Activated CD4-positive, alpha-beta T cell treated with anti-CD3 and anti-CD28 coated beads, Interleukin-2, Interleukin-4, amounts not matched to agents 100 ng/mL and 50 ng/mL, durations not matched to agents 16 hours and 8 hours (primary cell): ENCODE data around the gene ZSCAN20.
"Not testable (repeated sequence)": the region's sequence is repeated elsewhere in the genome, so short reads cannot be mapped to it uniquely, and the experiment has no call there.

ENCODE experiments used
- DNase-seq: peaks from one replicate; pipeline ENCODE4 v3.0.0-alpha.2; 2020; ENCODE audit warnings: low spot score

The ZSCAN20 gene

DNA sequence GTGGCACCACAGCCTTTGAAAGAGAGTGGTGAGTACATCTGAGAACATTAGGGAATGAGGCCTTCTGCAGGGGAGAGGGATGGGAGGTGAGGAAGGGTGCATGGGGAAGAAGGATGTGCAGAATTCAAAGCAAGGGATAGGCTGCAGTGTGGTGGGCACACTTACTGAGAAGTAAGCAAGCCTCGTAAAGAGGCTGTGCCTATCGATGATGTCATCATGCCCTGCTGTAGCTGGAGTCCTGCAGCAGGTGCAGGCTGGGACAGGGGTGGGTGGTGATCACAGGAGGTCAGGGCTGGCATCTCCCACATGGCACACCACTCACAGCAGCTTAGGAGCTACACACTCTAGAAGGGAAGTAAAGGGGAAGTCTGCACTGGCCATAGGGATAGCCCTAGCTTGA lies 16.2 kb downstream of the ZSCAN20 start:
- DNase-seq, result no peak

DNA sequence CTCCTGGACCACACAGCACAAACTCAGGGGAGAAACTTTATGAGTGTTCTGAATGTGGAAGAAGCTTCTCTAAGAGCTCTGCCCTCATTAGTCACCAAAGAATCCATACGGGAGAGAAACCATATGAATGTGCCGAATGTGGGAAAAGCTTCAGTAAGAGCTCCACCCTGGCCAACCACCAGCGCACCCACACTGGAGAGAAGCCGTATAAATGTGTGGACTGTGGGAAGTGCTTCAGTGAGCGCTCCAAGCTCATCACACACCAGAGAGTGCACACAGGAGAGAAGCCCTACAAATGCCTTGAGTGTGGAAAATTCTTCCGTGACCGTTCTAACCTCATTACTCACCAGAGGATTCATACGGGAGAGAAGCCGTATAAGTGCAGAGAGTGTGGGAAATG lies 22.5 kb downstream of the ZSCAN20 start:
- no peak for DNase-seq

DNA sequence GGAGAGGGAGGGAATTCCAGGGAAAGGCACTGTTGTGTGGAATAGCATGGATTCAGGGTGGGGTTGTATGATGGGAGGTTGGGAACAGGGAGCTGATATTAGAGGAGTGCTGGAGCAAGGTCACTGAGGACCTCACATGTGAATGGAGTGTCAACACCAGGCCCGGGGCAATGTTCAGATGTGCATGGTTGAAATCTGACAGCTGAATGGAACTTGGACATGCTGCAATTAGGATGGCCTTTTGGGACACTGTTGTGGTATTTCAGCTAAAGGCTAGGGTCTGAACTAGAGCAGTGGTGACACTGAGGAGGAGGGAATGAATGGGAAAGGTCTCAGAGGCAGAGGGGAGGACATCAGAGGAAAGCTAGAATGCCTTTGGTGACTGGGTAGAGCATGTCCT lies 25.0 kb downstream of the ZSCAN20 start:
- no peak for DNase-seq

DNA sequence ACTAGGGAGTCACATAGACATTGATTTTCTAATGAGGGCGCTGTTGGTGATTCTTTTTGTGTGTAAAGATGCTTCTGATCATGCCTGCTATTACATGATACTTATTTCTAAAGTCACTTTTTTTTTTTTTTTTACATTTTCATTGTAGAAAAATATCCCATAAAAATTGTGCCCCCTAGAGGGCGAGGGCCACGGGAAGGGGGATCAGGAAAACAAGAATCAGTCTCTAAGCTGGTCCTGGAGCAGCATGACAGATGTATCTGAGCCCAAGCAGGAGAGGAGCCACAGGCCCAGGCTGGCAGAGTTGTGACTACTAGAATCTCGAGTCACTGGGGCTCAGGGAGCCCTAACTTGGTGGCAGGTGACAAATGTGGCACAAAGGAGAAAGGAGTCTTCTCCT lies 28.1 kb downstream of the ZSCAN20 start:
- no peak for DNase-seq

DNA sequence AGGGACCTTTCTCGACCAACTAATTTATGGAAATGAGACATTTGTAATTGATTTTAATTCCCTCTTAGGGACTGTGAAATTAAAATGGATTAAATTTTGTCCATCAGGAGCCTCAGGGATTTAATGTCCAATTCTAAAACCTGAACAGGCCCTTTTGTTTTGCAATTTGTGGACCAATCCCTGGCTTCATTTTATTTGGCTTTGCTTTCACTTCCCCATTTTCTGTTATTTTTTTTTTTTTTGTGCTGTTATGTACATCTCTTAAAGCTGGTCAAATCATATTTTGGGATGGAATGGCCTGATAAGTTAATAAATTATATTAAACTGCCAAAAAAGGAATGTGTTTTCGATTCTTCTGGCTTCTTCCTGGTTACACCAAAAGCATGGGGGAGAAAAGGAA lies 28.9 kb downstream of the ZSCAN20 start:
- no peak for DNase-seq

DNA sequence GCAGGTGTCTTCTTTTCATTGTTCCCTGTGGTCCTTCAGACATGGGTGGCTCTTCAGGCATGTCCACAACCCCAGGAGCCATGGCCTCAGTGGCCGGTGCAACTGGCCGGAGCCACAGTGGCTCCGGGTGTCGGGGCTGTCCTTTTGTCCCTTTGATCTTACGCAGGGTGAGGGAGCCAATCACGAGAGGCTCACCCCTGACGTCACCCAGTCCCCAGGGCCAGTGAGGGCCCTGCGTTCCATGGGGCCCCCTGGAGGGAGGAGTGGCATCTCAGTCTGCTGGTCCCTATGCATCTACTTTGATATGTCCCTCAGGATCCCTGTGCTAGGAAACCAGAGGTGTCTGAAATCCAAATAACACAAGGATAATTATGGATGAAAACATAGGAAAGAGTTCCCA lies 29.3 kb downstream of the ZSCAN20 start:
- DNase-seq, result no peak

DNA sequence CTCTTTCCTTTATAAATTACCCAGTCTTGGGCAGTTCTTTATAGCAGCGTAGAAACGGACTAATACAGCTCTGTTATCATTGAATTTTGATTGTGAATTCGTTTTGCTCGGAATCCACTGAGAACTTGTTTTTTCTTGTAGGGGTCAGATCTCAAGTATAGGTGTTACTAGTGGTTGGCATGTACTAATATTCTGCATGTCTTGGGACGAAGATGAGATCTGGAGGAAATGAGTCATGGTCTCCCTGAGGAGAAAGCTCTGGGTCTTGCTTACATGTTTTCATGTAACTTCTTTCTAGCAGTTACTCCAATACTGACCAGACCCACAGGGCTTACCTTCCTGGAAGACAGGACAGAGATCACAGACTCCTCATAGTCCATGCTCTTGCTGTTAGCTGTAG lies 30.3 kb downstream of the ZSCAN20 start:
- DNase-seq, result no peak

DNA sequence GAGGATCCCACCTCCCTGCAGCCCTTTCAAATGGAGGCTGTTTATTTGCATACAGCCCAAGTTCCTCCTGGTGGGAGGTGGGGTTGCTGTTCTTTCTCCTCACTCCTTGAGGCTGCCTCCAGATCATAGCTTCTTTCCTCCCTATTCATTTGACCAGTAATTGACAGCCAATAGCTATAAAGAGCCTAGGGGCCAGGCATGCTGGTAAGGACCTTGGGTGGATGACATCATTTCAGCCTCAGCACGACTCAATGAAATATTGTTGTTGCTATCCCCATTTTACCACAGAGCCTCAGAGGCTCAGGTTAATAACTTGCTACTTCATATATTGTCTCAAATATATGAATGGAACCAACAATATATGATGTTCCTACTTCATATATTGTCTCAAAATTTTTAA lies 31.1 kb downstream of the ZSCAN20 start:
- DNase-seq, result no peak

DNA sequence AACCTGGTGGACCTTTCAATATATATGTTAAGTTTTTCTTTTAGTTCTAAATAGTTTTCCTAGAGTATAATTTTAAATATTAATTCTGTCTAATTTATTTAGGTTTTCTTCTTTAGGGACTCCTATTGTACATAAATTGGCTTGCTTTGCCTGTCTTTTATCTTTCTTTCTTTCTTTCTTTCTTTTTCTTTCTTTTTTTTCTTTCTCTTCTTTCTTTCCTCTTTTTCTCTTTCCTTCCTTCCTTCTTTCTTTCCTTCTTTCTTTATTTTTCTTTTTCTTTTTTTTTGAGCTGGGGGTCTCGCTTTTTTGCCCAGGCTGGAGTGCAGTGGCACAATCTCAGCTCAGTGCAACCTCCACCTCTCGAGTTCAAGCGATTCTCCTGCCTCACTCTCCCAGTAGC lies 35.2 kb downstream of the ZSCAN20 start:
- DNase-seq, result no peak

DNA sequence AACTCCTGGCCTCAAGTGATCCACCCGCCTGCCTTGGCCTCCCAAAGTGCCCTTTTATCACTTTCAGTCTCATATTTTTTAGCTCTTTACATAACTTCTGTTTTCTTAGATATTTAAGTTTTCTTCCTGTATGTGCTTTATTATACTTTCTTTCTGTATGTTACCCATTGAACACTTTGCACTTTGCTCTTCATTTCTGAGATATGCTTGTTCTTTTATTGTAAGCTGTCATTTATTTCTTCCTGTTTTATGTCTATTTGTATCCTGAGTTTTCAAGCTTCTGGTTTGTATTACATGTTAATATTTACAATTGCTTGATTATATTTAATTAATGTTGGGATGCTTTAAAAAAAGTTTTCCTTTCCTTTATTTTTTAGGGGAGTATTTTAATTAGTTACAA lies 35.7 kb downstream of the ZSCAN20 start:
- no peak for DNase-seq

DNA sequence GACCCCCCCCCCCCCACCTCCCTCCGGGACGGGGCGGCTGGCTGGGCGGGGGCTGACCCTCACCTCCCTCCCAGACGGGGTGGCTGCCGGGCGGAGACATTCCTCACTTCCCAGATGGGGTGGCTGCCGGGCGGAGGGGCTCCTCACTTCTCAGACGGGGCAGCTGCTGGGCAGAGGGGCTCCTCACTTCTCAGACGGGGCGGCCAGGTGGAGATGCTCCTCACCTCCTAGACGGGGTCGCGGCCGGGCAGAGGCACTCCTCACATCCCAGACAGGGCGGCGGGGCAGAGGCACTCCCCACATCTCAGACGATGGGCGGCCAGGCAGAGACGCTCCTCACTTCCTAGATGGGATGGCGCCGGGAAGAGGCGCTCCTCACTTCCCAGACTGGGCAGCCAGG lies 36.8 kb downstream of the ZSCAN20 start:
- not testable (repeated sequence) for DNase-seq

DNA sequence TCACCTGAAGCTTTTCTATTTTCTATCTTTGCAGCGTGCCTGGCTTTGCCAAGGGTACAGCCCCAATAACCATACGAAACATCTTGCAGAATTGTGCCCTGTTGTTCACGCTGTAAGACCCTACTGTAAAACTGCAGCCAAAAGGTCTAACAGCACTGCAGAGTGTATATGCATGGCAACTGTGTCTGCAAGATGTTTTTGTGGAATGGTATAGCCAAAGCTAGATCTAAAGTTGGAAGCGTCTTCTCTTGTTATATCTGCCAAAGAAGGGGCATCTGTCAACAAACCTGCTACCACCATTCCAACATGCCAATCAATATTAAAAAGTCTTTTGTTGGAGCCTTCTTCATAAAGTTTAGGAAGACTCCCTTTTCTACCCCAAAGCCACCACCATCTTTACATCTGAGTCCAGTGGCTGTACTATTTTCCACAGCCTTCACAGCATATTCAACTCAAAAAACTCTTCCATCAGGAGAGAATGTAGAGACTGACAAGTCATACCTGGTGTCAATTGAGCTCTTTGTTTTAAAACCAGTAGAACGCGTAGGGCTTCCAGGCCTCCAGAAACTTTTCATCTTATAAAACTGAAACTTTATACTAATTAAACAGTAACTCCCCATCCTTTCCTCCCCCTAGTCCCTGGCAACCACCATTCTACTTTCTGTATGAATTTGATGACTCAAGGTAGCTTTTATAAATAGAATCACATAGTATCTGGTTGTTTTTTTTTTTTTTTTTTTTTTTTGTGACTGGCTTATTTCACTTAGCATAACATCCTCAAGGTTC lies 40.0 kb downstream of the ZSCAN20 start:
- DNase-seq, result no peak

DNA sequence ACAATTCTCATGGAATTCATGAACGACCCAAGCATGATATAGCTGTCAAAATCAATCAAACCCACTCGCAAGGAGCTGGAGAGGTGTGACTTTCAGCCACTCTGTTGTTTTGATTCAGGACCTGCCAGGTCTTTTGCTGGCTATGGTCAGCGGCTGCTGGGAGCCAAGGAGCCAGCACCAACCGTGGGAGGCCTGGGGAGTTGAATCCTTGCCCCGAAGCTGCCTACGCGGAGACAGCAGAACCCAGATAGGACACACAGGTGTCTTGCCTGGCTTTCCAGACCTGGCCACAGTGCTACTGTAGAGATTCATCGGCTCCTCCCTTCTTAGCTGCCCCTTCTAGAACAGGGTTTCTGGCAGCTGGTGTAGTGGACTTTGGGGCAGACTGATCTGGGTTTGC lies 42.7 kb downstream of the ZSCAN20 start:
- no peak for DNase-seq

DNA sequence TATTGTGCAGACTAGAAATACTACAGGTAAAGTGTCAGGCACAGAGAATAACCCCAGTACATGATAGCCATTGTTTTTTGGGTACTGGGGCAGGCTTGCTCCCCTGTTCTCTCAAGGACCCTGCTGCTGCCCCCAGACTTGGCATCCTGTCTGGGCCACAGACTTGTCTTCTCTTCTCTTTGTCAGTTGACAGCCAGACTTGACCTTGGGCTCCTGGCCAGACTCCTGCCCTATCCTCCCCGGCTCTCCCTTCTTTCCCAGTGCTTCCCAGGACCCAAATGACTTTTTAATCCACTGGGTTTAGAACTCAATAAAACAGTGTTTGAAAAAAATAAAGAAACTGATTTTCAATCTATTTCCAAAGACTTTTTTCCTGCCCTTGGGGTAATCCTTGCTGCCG lies 43.2 kb downstream of the ZSCAN20 start:
- DNase-seq, result no peak

DNA sequence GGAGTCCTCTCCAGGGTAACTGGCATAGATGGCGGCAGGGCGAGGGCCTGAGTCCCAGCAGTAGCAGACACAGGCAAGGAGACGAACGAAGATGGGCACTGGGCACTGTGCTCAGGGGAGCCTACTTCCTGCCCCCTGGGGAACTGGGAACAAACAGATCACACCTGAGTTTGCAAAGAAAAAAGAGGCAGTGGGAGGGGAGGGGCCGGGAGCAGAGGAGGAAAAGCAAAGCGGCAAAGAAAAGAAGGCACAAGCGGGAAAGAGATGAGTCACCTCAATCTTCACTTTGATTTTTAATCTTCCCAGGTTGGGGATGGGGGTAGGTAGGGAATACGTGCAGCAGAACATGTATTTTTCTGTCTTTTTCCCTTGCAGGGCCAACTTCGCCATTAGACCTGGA lies 44.0 kb downstream of the ZSCAN20 start:
- DNase-seq, result no peak

DNA sequence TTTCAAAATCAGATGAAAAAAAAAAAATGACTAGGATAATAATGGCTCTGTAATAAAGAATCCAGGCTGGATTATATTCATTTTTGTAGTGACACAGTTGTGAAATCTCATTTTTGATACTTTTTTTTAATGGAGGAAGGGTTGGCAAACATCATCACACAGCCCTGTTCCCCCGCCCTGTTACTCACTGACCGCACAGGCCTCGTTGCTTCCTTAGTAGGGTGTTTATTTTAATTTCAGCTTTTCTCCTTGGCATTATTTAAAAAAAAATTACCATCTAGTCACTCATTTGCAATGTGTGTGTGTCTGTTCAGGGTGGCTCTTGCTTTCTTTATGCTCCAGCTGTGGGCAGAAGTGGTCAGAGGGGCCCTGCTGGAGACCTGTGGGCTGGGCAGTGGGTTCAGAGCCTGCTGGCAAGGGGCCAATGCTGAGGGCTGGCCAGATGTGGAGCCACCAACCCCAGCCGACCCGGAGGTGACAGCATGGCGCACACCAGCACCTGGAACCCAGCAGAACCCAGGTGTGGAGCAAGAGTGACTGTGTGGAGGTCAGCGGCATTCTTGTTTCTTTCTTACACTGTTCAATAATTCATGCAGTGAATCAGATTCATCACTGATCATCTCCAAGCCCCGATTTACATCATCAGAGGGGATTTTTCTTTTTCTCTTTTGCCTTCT lies 44.6 kb downstream of the ZSCAN20 start:
- no peak for DNase-seq

DNA sequence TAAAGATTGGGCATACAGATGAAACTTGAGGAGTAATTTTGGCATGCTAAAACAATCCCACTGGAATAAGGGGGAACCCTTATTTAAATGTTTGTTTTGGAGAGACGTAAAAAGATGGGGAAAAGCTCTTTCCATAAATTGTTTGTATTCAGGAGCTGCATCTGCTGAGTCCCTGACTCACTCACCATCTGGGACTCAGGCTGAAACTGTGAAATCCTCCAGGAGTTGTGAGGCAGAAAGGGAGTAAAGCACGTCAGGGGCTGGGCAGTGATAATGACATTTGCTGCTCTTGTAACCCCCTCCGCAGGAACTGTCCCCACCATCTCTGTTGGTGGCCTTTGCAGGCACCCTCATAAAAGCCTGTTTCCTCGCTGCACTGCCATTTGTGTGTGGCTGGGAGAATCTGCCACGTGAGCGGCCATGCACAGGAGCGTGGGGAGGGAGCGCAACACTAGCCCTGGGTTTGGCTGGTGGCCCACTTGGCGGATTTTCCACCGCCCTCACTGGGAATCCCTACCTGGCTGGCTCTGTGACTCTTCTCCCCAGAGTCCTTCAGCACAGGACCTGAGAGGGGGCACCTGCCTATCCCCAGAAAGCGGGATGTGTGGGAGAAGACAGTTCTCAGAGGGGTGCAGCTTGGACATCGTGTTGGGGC lies 45.3 kb downstream of the ZSCAN20 start:
- DNase-seq, result no peak

DNA sequence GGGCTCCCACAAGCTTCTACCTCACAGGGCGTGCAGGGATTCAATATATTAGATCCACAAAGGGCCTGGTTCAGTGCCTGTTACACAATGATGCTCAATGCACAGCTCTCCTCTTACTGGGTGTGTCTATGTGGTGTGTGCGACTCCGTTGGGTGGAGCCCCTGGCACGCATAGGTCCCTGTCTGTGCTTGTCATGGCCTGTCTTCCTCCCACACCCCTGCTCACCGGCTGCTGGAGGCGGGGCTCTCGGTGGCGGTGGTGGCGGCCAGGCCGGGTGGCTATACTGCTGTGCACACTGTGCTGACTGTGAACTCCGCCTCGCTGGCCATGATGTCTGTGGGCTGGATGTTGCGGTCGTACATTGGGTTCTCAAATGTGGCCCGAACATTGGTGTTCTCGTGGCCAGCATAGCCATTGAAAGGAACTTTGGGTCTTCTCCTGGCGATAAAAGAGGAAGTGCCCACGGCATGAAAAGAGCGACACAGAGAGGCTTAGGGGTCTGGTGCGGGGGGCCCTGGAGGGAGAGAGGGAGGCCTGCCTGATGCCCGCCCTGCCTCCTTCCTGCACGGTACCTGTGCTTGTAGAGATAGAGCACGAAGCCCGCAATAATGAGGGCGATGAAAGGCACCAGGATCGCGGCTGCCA lies 46.9 kb downstream of the ZSCAN20 start:
- DNase-seq, result no peak

DNA sequence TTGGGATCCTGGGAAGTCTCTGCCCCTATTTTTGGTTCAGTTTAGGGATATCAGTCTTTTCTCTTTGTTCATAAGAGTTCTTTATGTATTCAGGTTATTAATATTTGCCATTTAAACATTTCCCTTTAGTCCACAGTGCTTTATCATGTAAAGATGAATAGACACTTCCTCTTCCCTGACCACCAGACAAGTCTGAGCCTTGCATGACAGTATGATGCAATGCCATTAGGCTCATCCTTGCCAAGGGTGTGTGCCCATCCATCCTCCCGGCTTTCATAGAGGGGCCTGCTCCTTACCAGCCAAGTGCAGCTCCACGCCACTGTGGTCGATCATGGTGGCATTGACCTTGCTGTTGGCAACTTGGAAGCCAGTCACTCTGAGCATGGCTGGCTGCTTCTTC lies 52.1 kb downstream of the ZSCAN20 start:
- DNase-seq, result no peak

DNA sequence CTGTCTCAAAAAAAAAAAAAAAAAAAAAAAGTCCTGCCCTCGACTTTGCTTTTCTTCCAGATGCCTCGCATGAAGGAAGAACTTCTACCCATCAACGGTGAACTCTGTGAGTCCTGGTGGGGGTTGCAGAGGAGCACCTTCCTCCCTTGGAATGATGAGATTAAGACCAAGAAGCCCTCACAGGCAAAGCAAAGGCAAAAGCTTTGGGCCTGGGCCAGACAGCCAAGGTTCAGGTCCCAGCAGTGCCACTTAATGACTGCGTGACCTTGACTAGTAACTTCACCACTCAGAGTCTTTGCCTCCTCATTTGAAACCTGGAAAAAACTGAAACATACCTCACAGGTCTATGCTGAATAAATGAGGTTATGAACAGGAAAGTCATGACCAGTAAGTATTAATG lies 55.5 kb downstream of the ZSCAN20 start:
- no peak for DNase-seq

DNA sequence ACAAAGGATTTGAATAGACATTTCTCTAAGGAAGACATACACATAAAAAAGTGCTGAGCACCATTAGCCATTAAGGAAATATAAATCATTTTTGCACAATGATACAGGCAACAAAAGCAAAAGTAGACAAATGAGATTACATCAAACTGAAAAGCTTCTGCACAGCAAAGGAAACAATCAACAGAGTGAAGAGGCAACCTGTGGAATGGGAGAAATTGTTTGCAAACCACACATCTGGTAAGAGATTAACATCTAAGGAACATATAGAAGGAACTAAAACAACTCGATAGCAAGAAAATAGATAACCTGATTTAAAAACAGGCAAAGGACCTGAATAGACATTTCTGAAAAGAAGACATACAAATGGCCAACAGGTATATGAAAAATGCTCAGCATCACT lies 57.5 kb downstream of the ZSCAN20 start:
- DNase-seq, result no peak

DNA sequence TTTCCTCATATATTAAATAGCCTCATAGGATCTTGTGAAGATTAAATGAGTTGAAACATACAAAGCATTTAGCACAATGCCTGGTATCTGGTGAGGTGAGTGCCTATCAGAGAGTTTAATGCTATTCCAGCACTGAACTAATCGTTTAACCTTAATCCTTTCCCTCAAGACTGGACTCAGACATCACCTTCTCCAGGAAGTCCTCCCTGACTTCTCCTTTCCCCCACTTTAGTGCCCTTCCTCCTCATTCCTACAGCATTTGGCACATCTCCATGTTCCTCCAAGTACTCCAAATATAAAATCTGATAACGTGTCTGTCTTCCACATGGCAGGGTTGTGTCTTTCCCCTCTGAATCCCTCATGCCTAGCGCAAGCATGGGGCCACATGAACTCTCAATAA lies 59.8 kb downstream of the ZSCAN20 start:
- no peak for DNase-seq

DNA sequence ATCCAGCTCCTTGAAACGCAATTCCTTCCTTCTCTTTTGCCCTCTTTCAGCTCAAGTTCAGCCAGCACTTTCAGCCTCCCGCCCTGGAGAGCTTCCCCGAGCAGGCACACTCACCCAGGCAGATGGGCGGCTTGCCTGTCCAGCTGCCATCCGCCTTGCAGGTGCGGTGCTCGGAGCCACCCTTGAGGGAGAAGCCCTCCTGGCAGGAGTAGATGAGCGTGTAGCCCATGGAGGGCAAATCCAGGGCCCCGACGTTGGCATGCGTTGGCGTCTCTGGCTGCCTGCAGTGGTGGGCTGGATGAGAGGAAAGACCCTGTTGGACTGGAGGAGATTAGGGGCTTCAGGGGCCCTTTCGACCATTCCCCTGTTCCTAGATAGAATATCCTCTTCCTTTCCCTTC lies 60.5 kb downstream of the ZSCAN20 start:
- DNase-seq, result no peak
